HepG2 (cell line): ENCODE measurements around the gene SPTB. TPM values are rescaled to one million over a fixed set of nuclear protein-coding genes. Genes with fewer than 3 reads are reported as not detected.

ENCODE experiments used
- CAMTA2 ChIP-seq: sonication (generic); formaldehyde crosslinking; IDR thresholded peaks from 2 replicates; pipeline ENCODE4 v1.4.0; 2020; ENCODE audit warnings: mild to moderate bottlenecking, missing genetic modification reagents, borderline replicate concordance
- IKZF1 ChIP-seq: fragments of 450-650 bp; IDR thresholded peaks from 2 replicates; pipeline ENCODE4 v1.7.1; 2016
- KLF16 ChIP-seq, 2 experiments: sonication (generic) in 1 of 2; formaldehyde crosslinking in 1 of 2; IDR thresholded peaks; 2 replicates each; pipeline versions ENCODE4 v1.6.1 to v1.8.0; 2016 to 2023; ENCODE audit warnings: missing genetic modification reagents in 2 of 2, missing compliant biosample characterization in 1 of 2
- NKX3-1 ChIP-seq: sonication (generic); formaldehyde crosslinking; IDR thresholded peaks from 2 replicates; pipeline ENCODE4 v1.5.0; 2020; ENCODE audit warnings: missing genetic modification reagents
- SKIL ChIP-seq: sonication (generic); formaldehyde crosslinking; IDR thresholded peaks from 2 replicates; pipeline ENCODE4 v1.8.0; 2022; ENCODE audit warnings: missing genetic modification reagents, mild to moderate bottlenecking, moderate library complexity, borderline replicate concordance
- SSRP1 ChIP-seq: IDR thresholded peaks from 2 replicates; pipeline ENCODE4 v1.6.1; 2016; ENCODE audit warnings: control low read depth
- TARDBP ChIP-seq: sonication (generic); formaldehyde crosslinking; IDR thresholded peaks from 2 replicates; pipeline ENCODE4 v1.8.0; 2022; ENCODE audit warnings: mild to moderate bottlenecking, missing genetic modification reagents
- TCF7 ChIP-seq: sonication (generic); IDR thresholded peaks from 2 replicates; pipeline ENCODE4 v1.6.1; 2016; ENCODE audit warnings: antibody characterized with exemption, low read depth
- ZNF383 ChIP-seq: sonication (generic); formaldehyde crosslinking; IDR thresholded peaks from 2 replicates; pipeline ENCODE4 v1.4.0; 2020; ENCODE audit warnings: missing genetic modification reagents, mild to moderate bottlenecking, borderline replicate concordance
- ZNF749 ChIP-seq: sonication (generic); formaldehyde crosslinking; IDR thresholded peaks from 2 replicates; pipeline ENCODE4 v1.8.0; 2022; ENCODE audit warnings: mild to moderate bottlenecking, missing genetic modification reagents, moderate library complexity, borderline replicate concordance
- ZNF788 ChIP-seq: sonication (generic); formaldehyde crosslinking; IDR thresholded peaks from 2 replicates; pipeline ENCODE4 v1.5.0; 2020; ENCODE audit warnings: mild to moderate bottlenecking, missing genetic modification reagents, borderline replicate concordance
- ZNF891 ChIP-seq: sonication (generic); formaldehyde crosslinking; IDR thresholded peaks from 2 replicates; pipeline ENCODE4 v1.5.0; 2020; ENCODE audit warnings: mild to moderate bottlenecking, missing genetic modification reagents
- polyA plus RNA-seq, 8 experiments: library from polyadenylated mRNA; depleted of rRNA in 3 of 8; stranded (reverse) in 7 of 8; unstranded in 1 of 8; fragments of >200 nt; fragmentation: Illumina TruSeq in 4 of 8; extraction: Trizol in 4 of 8; gene quantifications; 2 replicates each; pipeline versions ENCODE4 v1.2.1 to v1.2.3, GENCODE V29; 2011 to 2016; ENCODE audit warnings: low read depth in 4 of 8, missing spikeins in 1 of 8, mixed read lengths in 1 of 8; ENCODE audit not compliant: insufficient read depth in 1 of 8
- total RNA-seq, 5 experiments: library from RNA; depleted of rRNA; stranded (reverse); fragments of >200 nt; fragmentation: Illumina TruSeq; extraction: Trizol; gene quantifications; 2 replicates each; pipeline ENCODE4 v1.2.3, GENCODE V29; 2016; ENCODE audit warnings: low read depth in 1 of 5
- TF ChIP-seq, protein P1 (sequence below): sonication (generic); formaldehyde crosslinking; IDR thresholded peaks from 2 replicates; pipeline ENCODE4 v1.9.0; 2021; ENCODE audit warnings: mild to moderate bottlenecking, missing genetic modification reagents
- TF ChIP-seq, protein P2 (sequence below): sonication (generic); formaldehyde crosslinking; IDR thresholded peaks from 2 replicates; pipeline ENCODE4 v1.4.0; 2020; ENCODE audit warnings: missing genetic modification reagents, borderline replicate concordance
- TF ChIP-seq, protein P3 (sequence below): sonication (generic); formaldehyde crosslinking; conservative IDR thresholded peaks from 2 replicates; pipeline ENCODE4 v1.4.0; 2020; ENCODE audit warnings: mild to moderate bottlenecking, missing genetic modification reagents, moderate library complexity

Gene SPTB
- total and polyA plus RNA-seq, 2 of the 13 experiments (the other 11 are each of a cell fraction or from before 2014, with no cell fraction given) = 0.01 to 0.02 TPM

GRCh38 chr14:64706593-64707193, 173.0 kb downstream of the SPTB start (continued):
- TF ChIP-seq, protein P1, sequence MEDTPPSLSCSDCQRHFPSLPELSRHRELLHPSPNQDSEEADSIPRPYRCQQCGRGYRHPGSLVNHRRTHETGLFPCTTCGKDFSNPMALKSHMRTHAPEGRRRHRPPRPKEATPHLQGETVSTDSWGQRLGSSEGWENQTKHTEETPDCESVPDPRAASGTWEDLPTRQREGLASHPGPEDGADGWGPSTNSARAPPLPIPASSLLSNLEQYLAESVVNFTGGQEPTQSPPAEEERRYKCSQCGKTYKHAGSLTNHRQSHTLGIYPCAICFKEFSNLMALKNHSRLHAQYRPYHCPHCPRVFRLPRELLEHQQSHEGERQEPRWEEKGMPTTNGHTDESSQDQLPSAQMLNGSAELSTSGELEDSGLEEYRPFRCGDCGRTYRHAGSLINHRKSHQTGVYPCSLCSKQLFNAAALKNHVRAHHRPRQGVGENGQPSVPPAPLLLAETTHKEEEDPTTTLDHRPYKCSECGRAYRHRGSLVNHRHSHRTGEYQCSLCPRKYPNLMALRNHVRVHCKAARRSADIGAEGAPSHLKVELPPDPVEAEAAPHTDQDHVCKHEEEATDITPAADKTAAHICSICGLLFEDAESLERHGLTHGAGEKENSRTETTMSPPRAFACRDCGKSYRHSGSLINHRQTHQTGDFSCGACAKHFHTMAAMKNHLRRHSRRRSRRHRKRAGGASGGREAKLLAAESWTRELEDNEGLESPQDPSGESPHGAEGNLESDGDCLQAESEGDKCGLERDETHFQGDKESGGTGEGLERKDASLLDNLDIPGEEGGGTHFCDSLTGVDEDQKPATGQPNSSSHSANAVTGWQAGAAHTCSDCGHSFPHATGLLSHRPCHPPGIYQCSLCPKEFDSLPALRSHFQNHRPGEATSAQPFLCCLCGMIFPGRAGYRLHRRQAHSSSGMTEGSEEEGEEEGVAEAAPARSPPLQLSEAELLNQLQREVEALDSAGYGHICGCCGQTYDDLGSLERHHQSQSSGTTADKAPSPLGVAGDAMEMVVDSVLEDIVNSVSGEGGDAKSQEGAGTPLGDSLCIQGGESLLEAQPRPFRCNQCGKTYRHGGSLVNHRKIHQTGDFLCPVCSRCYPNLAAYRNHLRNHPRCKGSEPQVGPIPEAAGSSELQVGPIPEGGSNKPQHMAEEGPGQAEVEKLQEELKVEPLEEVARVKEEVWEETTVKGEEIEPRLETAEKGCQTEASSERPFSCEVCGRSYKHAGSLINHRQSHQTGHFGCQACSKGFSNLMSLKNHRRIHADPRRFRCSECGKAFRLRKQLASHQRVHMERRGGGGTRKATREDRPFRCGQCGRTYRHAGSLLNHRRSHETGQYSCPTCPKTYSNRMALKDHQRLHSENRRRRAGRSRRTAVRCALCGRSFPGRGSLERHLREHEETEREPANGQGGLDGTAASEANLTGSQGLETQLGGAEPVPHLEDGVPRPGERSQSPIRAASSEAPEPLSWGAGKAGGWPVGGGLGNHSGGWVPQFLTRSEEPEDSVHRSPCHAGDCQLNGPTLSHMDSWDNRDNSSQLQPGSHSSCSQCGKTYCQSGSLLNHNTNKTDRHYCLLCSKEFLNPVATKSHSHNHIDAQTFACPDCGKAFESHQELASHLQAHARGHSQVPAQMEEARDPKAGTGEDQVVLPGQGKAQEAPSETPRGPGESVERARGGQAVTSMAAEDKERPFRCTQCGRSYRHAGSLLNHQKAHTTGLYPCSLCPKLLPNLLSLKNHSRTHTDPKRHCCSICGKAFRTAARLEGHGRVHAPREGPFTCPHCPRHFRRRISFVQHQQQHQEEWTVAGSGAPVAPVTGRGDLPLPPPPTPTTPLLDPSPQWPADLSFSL = no peak
- TF ChIP-seq CAMTA2 (CRISPR knock-in tag) (no peak), TCF7 (peak; percentile 26; the same call in 1 of the 2 replicates), ZNF383 (CRISPR knock-in tag) (no peak), IKZF1 (no peak), KLF16 (CRISPR knock-in tag; IDR thresholded peaks at IDR 0.05) (0 out of 4 replicates have a peak, but pooled peaks of 1 of the 2 experiments have one; percentile 30), ZNF891 (no peak), NKX3-1 (CRISPR knock-in tag) (0 out of 2 replicates have a peak, but pooled peaks have one; percentile 36), ZNF788 (CRISPR knock-in tag) (peak; percentile 68; the same call in 1 of the 2 replicates), SKIL (CRISPR knock-in tag) (no peak), ZNF749 (no peak), SSRP1 (no peak), TARDBP (CRISPR knock-in tag) (0 out of 2 replicates have a peak, but pooled peaks have one; percentile 44)
- TF ChIP-seq, protein P2, sequence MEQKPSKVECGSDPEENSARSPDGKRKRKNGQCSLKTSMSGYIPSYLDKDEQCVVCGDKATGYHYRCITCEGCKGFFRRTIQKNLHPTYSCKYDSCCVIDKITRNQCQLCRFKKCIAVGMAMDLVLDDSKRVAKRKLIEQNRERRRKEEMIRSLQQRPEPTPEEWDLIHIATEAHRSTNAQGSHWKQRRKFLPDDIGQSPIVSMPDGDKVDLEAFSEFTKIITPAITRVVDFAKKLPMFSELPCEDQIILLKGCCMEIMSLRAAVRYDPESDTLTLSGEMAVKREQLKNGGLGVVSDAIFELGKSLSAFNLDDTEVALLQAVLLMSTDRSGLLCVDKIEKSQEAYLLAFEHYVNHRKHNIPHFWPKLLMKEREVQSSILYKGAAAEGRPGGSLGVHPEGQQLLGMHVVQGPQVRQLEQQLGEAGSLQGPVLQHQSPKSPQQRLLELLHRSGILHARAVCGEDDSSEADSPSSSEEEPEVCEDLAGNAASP = 0 out of 2 replicates have a peak, but pooled peaks have one; percentile 30
- TF ChIP-seq, protein P3, sequence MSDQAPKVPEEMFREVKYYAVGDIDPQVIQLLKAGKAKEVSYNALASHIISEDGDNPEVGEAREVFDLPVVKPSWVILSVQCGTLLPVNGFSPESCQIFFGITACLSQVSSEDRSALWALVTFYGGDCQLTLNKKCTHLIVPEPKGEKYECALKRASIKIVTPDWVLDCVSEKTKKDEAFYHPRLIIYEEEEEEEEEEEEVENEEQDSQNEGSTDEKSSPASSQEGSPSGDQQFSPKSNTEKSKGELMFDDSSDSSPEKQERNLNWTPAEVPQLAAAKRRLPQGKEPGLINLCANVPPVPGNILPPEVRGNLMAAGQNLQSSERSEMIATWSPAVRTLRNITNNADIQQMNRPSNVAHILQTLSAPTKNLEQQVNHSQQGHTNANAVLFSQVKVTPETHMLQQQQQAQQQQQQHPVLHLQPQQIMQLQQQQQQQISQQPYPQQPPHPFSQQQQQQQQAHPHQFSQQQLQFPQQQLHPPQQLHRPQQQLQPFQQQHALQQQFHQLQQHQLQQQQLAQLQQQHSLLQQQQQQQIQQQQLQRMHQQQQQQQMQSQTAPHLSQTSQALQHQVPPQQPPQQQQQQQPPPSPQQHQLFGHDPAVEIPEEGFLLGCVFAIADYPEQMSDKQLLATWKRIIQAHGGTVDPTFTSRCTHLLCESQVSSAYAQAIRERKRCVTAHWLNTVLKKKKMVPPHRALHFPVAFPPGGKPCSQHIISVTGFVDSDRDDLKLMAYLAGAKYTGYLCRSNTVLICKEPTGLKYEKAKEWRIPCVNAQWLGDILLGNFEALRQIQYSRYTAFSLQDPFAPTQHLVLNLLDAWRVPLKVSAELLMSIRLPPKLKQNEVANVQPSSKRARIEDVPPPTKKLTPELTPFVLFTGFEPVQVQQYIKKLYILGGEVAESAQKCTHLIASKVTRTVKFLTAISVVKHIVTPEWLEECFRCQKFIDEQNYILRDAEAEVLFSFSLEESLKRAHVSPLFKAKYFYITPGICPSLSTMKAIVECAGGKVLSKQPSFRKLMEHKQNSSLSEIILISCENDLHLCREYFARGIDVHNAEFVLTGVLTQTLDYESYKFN (CRISPR knock-in tag) = peak; percentile 80
